ENCODE data around the gene NUP107. TPM values are rescaled to one million over a fixed set of nuclear protein-coding genes. Genes with fewer than 3 reads are reported as not detected.
A peak's percentile ranks its signal among the peaks of the same experiment; 100 is the strongest.

NUP107 gene
- total and polyA plus RNA-seq, 11 donors, result 10.4 to 27.0 (median 20.5) TPM

DNA sequence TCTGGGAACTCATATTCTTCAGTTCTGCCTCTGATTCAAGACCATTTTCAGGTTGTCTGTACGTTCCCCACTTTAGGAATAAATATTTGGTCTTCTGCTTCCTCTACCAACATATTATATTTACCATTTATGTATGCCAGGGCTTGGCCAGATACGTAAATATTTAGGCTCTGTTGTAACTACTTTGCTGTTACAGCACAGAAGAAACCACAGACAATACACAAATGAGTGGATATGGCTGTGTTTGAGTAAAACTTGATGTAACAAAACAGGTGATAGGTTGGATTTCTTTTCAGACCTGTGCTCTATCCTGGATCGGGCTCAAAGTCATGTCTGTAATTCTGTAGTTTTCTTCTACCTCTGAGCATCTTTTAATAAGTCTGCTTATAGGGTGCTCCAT is 38.6 kb upstream of the NUP107 start:
- Histone ChIP-seq H3K27me3 (no peaks in the 10 kb centered on the region), H3K4me3 (no peak overlapping the region), H3K4me1 (peaks cover 0 to 28% (median 10%) of the 10 kb centered on the region in 12 donors), H3K36me3 (peaks cover 0 to 51% (median 41%) of the 10 kb centered on the region in 9 donors), H3K9me3 (no peaks in the 10 kb centered on the region), H3K27ac (no peak overlapping the region)
- 89 to 91% (median 90%) methylated on average over 3 of the region's 3 CpGs for WGBS, 4 donors
- intact Hi-C loops (cut with DNase I), result no loop called here
- no peak for DNase-seq
- no peak for TF ChIP-seq POLR2A (IDR thresholded peaks at IDR 0.05)
- TF ChIP-seq, protein P1, sequence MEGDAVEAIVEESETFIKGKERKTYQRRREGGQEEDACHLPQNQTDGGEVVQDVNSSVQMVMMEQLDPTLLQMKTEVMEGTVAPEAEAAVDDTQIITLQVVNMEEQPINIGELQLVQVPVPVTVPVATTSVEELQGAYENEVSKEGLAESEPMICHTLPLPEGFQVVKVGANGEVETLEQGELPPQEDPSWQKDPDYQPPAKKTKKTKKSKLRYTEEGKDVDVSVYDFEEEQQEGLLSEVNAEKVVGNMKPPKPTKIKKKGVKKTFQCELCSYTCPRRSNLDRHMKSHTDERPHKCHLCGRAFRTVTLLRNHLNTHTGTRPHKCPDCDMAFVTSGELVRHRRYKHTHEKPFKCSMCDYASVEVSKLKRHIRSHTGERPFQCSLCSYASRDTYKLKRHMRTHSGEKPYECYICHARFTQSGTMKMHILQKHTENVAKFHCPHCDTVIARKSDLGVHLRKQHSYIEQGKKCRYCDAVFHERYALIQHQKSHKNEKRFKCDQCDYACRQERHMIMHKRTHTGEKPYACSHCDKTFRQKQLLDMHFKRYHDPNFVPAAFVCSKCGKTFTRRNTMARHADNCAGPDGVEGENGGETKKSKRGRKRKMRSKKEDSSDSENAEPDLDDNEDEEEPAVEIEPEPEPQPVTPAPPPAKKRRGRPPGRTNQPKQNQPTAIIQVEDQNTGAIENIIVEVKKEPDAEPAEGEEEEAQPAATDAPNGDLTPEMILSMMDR (IDR thresholded peaks at IDR 0.05), result no peak
- ATAC-seq, result no peak

DNA sequence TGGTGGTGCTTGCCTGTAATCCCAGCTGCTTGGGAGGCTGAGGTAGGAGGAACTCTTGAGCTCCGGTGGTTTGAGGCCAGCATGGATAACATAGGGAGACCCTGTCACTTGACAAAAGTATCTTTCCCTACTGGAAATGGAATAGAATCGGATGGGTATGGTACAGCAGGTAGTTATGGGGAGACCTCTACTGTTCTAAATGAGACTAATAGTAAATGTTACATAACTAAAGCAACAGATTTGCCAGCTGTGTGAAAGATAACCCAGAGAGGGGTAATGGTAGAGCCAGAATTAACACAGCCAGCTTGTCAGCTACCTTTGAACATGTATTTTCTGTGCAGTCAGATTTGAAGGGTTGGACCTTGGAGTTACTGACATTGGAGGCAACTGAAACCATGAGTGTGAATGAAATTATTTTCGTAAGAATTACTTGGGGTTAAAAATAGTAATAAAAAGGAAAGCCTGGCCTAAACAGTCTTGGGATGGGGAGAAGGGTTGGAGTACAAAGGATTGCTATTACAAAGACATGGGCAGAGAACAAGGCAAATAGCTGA is 21.7 kb upstream of the NUP107 start:
- H3K9me3 ChIP-seq, result no peaks in the 10 kb centered on the region
- no peak for DNase-seq
- H3K4me3 ChIP-seq, result no peak overlapping the region
- intact Hi-C loops (cut with DNase I), result loop anchor here in 6 of 10 donors (5.0 to 10.0 kb wide), 4 partner anchors 300 to 310 kb away; no protein-coding TSS in a partner anchor
- peak overlapping the region in 1 of 12 donors; percentile 44 for H3K27ac ChIP-seq
- H3K27me3 ChIP-seq, result no peaks in the 10 kb centered on the region
- ATAC-seq, result peak; percentile 71 to 92 (median 78)
- WGBS, 4 donors, result 64 to 74% (median 72%) methylated on average over 3 of the region's 3 CpGs
- H3K4me1 ChIP-seq, result peaks cover 0 to 7% (median 2%) of the 10 kb centered on the region in 12 donors
- peaks cover 0 to 52% (median 29%) of the 10 kb centered on the region in 9 donors for H3K36me3 ChIP-seq
- TF ChIP-seq, protein P1 (IDR thresholded peaks at IDR 0.05), result peak in 7 of 12 donors; percentile 7 to 46 (median 24)
- no peak for TF ChIP-seq POLR2A (IDR thresholded peaks at IDR 0.05)

DNA sequence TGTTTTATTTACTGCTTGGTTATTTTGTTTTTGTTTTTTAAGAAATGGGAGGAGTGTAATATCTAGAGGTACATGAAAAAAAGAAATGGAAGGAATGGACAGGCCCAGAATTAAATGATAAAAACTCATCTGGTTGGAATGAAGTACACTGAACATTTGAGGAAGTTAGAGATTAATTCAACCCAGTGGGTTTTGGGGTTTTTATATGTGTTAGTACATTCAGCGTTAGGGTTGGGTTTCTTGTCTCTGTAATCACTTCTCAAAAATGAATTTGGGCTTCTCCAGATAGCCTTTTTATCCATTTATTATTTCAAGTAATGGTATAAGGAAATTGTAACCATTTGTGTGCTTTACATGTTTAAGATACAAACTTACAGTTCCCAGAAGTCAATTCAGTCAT is 19.5 kb upstream of the NUP107 start:
- 82 to 93% (median 90%) methylated on average over 1 of the region's 1 CpG for WGBS, 4 donors
- Histone ChIP-seq H3K4me1 (peaks cover 0 to 7% (median 2%) of the 10 kb centered on the region in 12 donors), H3K36me3 (peaks cover 0 to 31% (median 13%) of the 10 kb centered on the region in 9 donors), H3K27ac (no peak overlapping the region), H3K27me3 (no peaks in the 10 kb centered on the region), H3K4me3 (no peak overlapping the region), H3K9me3 (no peaks in the 10 kb centered on the region)
- intact Hi-C loops (cut with DNase I), result loop anchor here in 6 of 10 donors (5.0 to 10.0 kb wide), 4 partner anchors 302 to 312 kb away; no protein-coding TSS in a partner anchor
- ATAC-seq (no peak), DNase-seq (no peak)
- TF ChIP-seq, protein P1 (IDR thresholded peaks at IDR 0.05), result no peak
- TF ChIP-seq POLR2A (IDR thresholded peaks at IDR 0.05), result no peak

DNA sequence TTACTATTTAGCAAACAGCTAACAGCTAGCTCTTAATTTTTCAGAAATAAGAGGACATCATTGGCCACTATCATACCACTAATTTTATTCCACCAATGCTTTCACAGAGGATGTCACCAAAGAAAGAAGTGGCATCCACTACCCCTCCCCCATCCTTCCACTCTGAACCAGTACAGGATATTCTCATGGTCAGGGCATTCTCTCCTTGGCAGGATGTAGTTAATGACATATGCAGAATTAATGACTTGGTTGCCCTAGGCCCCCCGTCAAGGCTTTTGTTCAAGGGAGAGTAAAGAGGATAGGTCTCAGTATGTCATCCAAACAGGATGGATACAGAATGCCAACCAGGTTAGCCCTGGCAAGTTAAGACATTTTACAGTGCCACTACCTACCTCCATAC is 18.9 kb upstream of the NUP107 start:
- TF ChIP-seq POLR2A (IDR thresholded peaks at IDR 0.05), result no peak
- TF ChIP-seq, protein P1 (IDR thresholded peaks at IDR 0.05), result no peak
- peaks cover 0 to 25% (median 9%) of the 10 kb centered on the region in 9 donors for H3K36me3 ChIP-seq
- H3K4me3 ChIP-seq, result no peak overlapping the region
- ATAC-seq (no peak), DNase-seq (no peak)
- H3K27me3 ChIP-seq, result no peaks in the 10 kb centered on the region
- WGBS, 4 donors, result 37 to 53% (median 46%) methylated on average over 1 of the region's 1 CpG
- peaks cover 0 to 7% (median 2%) of the 10 kb centered on the region in 12 donors for H3K4me1 ChIP-seq
- no peaks in the 10 kb centered on the region for H3K9me3 ChIP-seq
- no peak overlapping the region for H3K27ac ChIP-seq
- intact Hi-C loops (cut with DNase I), result loop anchor here in 6 of 10 donors (5.0 to 10.0 kb wide), 4 partner anchors 303 to 313 kb away; no protein-coding TSS in a partner anchor
